Activated CD4-positive, alpha-beta T cell treated with anti-CD3 and anti-CD28 coated beads for 1 hour (primary cell): Measurements from ENCODE around the gene COA1.
"Not testable (repeated sequence)": the region's sequence is repeated elsewhere in the genome, so short reads cannot be mapped to it uniquely, and the experiment has no call there.

Experiments used
- DNase-seq: peaks from one replicate; pipeline ENCODE4 v3.0.0-alpha.2; 2020

The COA1 gene

GRCh38 chr7:43758029-43758821 is 28.9 kb upstream of the COA1 start, which contains the start of gene BLVRA:
Gene BLVRA (plus strand): TSS chr7:43758680. CDS start chr7:43771159, 12,479 bp downstream.
- peak; percentile 48 for DNase-seq

- DNase-seq: no peak
Measured at GRCh38 chr7:43757073-43757720, 27.9 kb upstream of the COA1 start.

- DNase-seq: no peak
Measured at GRCh38 chr7:43756368-43757072, 27.2 kb upstream of the COA1 start.

GRCh38 chr7:43754596-43754995 is 25.3 kb upstream of the COA1 start:
- DNase-seq: no peak

GRCh38 chr7:43753843-43754242 is 24.5 kb upstream of the COA1 start:
- DNase-seq: no peak

- DNase-seq: no peak
Measured at GRCh38 chr7:43753271-43753810, 24.0 kb upstream of the COA1 start.

- no peak for DNase-seq
Measured at GRCh38 chr7:43752411-43752810, 23.1 kb upstream of the COA1 start.

- DNase-seq: no peak
Measured at GRCh38 chr7:43750016-43750887, 20.9 kb upstream of the COA1 start.

- DNase-seq: no peak
Measured at GRCh38 chr7:43749383-43749940, 20.1 kb upstream of the COA1 start.

- no peak for DNase-seq
Measured at GRCh38 chr7:43747328-43748105, 18.2 kb upstream of the COA1 start.

- DNase-seq: no peak
Measured at GRCh38 chr7:43742692-43743091, 13.4 kb upstream of the COA1 start.

- no peak for DNase-seq
Measured at GRCh38 chr7:43737467-43738127, 8.3 kb upstream of the COA1 start.

- no peak for DNase-seq
Measured at GRCh38 chr7:43735802-43736603, 6.7 kb upstream of the COA1 start.

- no peak for DNase-seq
Measured at GRCh38 chr7:43735403-43735801, 6.1 kb upstream of the COA1 start.

- DNase-seq: not testable (repeated sequence)
Measured at GRCh38 chr7:43734575-43735332, 5.4 kb upstream of the COA1 start.

- DNase-seq: not testable (repeated sequence)
Measured at GRCh38 chr7:43731494-43731893, 2.2 kb upstream of the COA1 start.

GRCh38 chr7:43729924-43730248 is 563 bp upstream of the COA1 start:
- DNase-seq: no peak

GRCh38 chr7:43727494-43727893 is 1.8 kb downstream of the COA1 start:
- DNase-seq: no peak

GRCh38 chr7:43727003-43727402 is 2.3 kb downstream of the COA1 start:
- no peak for DNase-seq
